Neural cell (in vitro differentiated cells): Measurements from ENCODE around the gene FFAR2. TPM values are rescaled to one million over a fixed set of nuclear protein-coding genes. Genes with fewer than 3 reads are reported as not detected.

ENCODE experiments used
- H2AFZ ChIP-seq: fragments of 200-600, 300-800 bp; sonication (generic), shearing (Covaris generic); 2 replicates; pipeline ENCODE4 v1.6.0; 2014; ENCODE audit warnings: low read depth, mild to moderate bottlenecking, antibody characterized with exemption, low read length, moderate library complexity
- H3F3A ChIP-seq: fragments of 200-600 bp; shearing (Covaris generic); 2 replicates; pipeline ENCODE4 v1.6.1; 2016; ENCODE audit warnings: mild to moderate bottlenecking, moderate library complexity, mixed read lengths, antibody characterized with exemption, low read length; ENCODE audit not compliant: insufficient read depth, poor library complexity, severe bottlenecking
- H3K27ac ChIP-seq: fragments of 200-600, 300-800 bp; sonication (generic), shearing (Covaris generic); 2 replicates; pipeline ENCODE4 v1.5.1; 2014; ENCODE audit warnings: mild to moderate bottlenecking, low read length, moderate library complexity
- H3K27me3 ChIP-seq: fragments of 300-800, 200-600 bp; sonication (generic), shearing (Covaris generic); 2 replicates; pipeline ENCODE4 v1.6.0; 2014; ENCODE audit warnings: mild to moderate bottlenecking, low read depth, low read length, moderate library complexity; ENCODE audit not compliant: insufficient read depth
- H3K36me3 ChIP-seq: fragments of 300-800, 200-600 bp; sonication (generic), shearing (Covaris generic); 2 replicates; pipeline ENCODE4 v1.5.1; 2014; ENCODE audit warnings: mild to moderate bottlenecking, antibody characterized with exemption, low read length, moderate library complexity; ENCODE audit not compliant: insufficient read depth
- H3K4me2 ChIP-seq: fragments of 300-800, 200-600 bp; sonication (generic), shearing (Covaris generic); 2 replicates; pipeline ENCODE4 v1.6.0; 2014; ENCODE audit warnings: mild to moderate bottlenecking, low read length
- H3K4me3 ChIP-seq: fragments of 300-800, 200-600 bp; sonication (generic), shearing (Covaris generic); 2 replicates; pipeline ENCODE4 v1.5.1; 2014; ENCODE audit warnings: mild to moderate bottlenecking, low read length, moderate library complexity
- H3K79me2 ChIP-seq: fragments of 200-600 bp; shearing (Covaris generic); replicated peaks from 2 replicates; pipeline ENCODE4 v1.6.0; 2014; ENCODE audit warnings: mild to moderate bottlenecking, low read length, moderate library complexity; ENCODE audit not compliant: insufficient read depth
- H3K9ac ChIP-seq: fragments of 300-800, 200-600 bp; sonication (generic), shearing (Covaris generic); 2 replicates; pipeline ENCODE4 v1.6.1; 2016; ENCODE audit warnings: mild to moderate bottlenecking, low read length, mixed read lengths
- H3K9me2 ChIP-seq: fragments of 200-600 bp; shearing (Covaris generic); 2 replicates; pipeline ENCODE4 v1.6.1; 2016; ENCODE audit warnings: mild to moderate bottlenecking, low read length, mixed read lengths; ENCODE audit not compliant: insufficient read depth
- H3K9me3 ChIP-seq: fragments of 200-600, 300-800 bp; sonication (generic), shearing (Covaris generic); 2 replicates; pipeline ENCODE4 v1.6.1; 2016; ENCODE audit warnings: mild to moderate bottlenecking, mixed run types, low read length, moderate library complexity, mixed read lengths
- H4K20me1 ChIP-seq: fragments of 200-600 bp; shearing (Covaris generic); 2 replicates; pipeline ENCODE4 v1.6.1; 2016; ENCODE audit warnings: mild to moderate bottlenecking, mixed run types; ENCODE audit not compliant: insufficient read depth
- CTCF ChIP-seq: fragments of 450-650 bp; IDR thresholded peaks from 2 replicates; pipeline ENCODE4 v1.5.1; 2014; ENCODE audit warnings: antibody characterized with exemption, mild to moderate bottlenecking, moderate library complexity; ENCODE audit not compliant: poor library complexity, severe bottlenecking
- EP300 ChIP-seq: fragments of 450-650 bp; conservative IDR thresholded peaks from 2 replicates; pipeline ENCODE4 v1.6.1; 2014; ENCODE audit warnings: antibody characterized with exemption, mild to moderate bottlenecking, moderate library complexity; ENCODE audit not compliant: poor library complexity, severe bottlenecking
- EZH2 ChIP-seq: fragments of 200-600, 300-800 bp; shearing (Covaris generic), sonication (generic); IDR thresholded peaks from 2 replicates; pipeline ENCODE4 v1.6.1; 2014; ENCODE audit warnings: antibody characterized with exemption, low read length, borderline replicate concordance, mild to moderate bottlenecking; ENCODE audit not compliant: insufficient read depth, poor library complexity, severe bottlenecking
- MXI1 ChIP-seq: fragments of 450-650 bp; conservative IDR thresholded peaks from 2 replicates; pipeline ENCODE4 v1.6.1; 2014; ENCODE audit warnings: antibody characterized with exemption, mild to moderate bottlenecking; ENCODE audit not compliant: poor library complexity, severe bottlenecking
- POLR2AphosphoS5 ChIP-seq: IDR thresholded peaks from 2 replicates; pipeline ENCODE4 v1.6.1; 2012
- RAD21 ChIP-seq: fragments of 450-650 bp; conservative IDR thresholded peaks from 2 replicates; pipeline ENCODE4 v1.6.1; 2014; ENCODE audit warnings: antibody characterized with exemption, mild to moderate bottlenecking, moderate library complexity
- SMC3 ChIP-seq: fragments of 450-650 bp; conservative IDR thresholded peaks from 2 replicates; pipeline ENCODE4 v1.6.1; 2014; ENCODE audit warnings: antibody characterized with exemption, mild to moderate bottlenecking, moderate library complexity; ENCODE audit not compliant: poor library complexity
- TAF1 ChIP-seq: IDR thresholded peaks from 2 replicates; pipeline ENCODE4 v1.6.1; 2012; ENCODE audit warnings: low read depth
- polyA plus RNA-seq: library from polyadenylated mRNA; depleted of rRNA; stranded (reverse); fragments of >200 nt; gene quantifications from 2 replicates; pipeline ENCODE4 v1.2.3, GENCODE V29; 2014
- TF ChIP-seq, protein P1 (sequence below): IDR thresholded peaks from 2 replicates; pipeline ENCODE4 v1.6.1; 2012; ENCODE audit warnings: borderline replicate concordance

Gene FFAR2
- polyA plus RNA-seq, 1 donor from 2014 or later = not detected

DNA sequence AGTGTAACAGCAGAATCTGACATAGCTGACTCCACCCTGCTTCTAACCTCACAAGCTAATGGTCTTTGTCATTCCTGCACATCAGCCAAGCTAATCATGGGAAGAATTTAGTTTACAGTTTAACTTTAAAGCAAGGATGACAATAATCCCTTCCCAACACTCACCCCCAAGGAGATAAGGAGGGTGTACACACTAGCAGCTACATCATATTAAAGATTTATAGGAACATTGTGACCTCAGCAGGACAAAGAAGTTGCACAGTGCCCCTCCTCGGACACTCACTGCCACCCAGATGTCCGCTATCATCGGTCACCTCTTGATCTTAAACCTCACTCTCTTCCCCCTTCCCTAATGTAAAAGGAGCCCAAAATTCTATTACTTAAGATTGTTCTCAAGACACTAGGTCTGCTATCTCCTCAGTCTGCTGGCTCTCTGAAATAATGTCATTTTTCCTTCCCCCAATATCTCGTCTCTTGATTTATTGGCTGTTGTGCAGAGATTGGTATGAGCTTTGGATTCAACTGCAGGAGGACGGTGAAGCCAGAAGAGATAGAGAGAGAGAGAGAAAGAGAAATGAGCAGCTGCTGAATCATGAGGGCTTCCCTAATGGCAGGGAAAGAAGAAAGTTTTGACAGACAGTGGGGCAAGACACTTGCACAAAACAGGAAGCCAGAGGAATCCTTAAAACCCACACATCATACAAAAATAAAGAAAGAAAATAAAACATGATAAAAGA lies 17.5 kb upstream of the FFAR2 start:
- no peak for TF ChIP-seq RAD21
- TF ChIP-seq, protein P1, sequence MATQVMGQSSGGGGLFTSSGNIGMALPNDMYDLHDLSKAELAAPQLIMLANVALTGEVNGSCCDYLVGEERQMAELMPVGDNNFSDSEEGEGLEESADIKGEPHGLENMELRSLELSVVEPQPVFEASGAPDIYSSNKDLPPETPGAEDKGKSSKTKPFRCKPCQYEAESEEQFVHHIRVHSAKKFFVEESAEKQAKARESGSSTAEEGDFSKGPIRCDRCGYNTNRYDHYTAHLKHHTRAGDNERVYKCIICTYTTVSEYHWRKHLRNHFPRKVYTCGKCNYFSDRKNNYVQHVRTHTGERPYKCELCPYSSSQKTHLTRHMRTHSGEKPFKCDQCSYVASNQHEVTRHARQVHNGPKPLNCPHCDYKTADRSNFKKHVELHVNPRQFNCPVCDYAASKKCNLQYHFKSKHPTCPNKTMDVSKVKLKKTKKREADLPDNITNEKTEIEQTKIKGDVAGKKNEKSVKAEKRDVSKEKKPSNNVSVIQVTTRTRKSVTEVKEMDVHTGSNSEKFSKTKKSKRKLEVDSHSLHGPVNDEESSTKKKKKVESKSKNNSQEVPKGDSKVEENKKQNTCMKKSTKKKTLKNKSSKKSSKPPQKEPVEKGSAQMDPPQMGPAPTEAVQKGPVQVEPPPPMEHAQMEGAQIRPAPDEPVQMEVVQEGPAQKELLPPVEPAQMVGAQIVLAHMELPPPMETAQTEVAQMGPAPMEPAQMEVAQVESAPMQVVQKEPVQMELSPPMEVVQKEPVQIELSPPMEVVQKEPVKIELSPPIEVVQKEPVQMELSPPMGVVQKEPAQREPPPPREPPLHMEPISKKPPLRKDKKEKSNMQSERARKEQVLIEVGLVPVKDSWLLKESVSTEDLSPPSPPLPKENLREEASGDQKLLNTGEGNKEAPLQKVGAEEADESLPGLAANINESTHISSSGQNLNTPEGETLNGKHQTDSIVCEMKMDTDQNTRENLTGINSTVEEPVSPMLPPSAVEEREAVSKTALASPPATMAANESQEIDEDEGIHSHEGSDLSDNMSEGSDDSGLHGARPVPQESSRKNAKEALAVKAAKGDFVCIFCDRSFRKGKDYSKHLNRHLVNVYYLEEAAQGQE = no peak
- no peak for TF ChIP-seq EZH2
- no peak for TF ChIP-seq POLR2AphosphoS5
- TF ChIP-seq CTCF = no peak
- no peak for TF ChIP-seq EP300
- Histone ChIP-seq H3K4me3 (no peak overlapping the region), H3K4me2 (no peak overlapping the region), H3K9me3 (peaks cover 2% of the 10 kb centered on the region), H3F3A (no peaks in the 10 kb centered on the region), H4K20me1 (no peaks in the 10 kb centered on the region), H3K79me2 (no peaks in the 10 kb centered on the region), H3K27ac (no peak overlapping the region), H3K27me3 (no peaks in the 10 kb centered on the region), H3K36me3 (no peaks in the 10 kb centered on the region), H3K9ac (no peak overlapping the region), H2AFZ (no peak overlapping the region), H3K9me2 (no peaks in the 10 kb centered on the region)

- Histone ChIP-seq H3K9me2 (no peaks in the 10 kb centered on the region), H3F3A (no peaks in the 10 kb centered on the region), H3K36me3 (no peaks in the 10 kb centered on the region), H3K4me2 (no peak overlapping the region), H3K27ac (no peak overlapping the region), H3K4me3 (no peak overlapping the region), H3K9me3 (peaks cover 2% of the 10 kb centered on the region), H2AFZ (no peak overlapping the region), H3K27me3 (no peaks in the 10 kb centered on the region), H3K9ac (no peak overlapping the region), H4K20me1 (no peaks in the 10 kb centered on the region), H3K79me2 (no peaks in the 10 kb centered on the region)
- TF ChIP-seq EZH2 = no peak
- TF ChIP-seq, protein P1 = no peak
- TF ChIP-seq EP300 = no peak
- no peak for TF ChIP-seq MXI1
- TF ChIP-seq SMC3 = no peak
- TF ChIP-seq RAD21 = no peak
- TF ChIP-seq CTCF = no peak
- no peak for TF ChIP-seq TAF1
- no peak for TF ChIP-seq POLR2AphosphoS5
These were observed 16.8 kb upstream of the FFAR2 start for GRCh38 chr19:35431145-35431807.
